GM12878 (cell line): Measurements from ENCODE around the gene MPV17.
"Not testable (repeated sequence)": the region's sequence is repeated elsewhere in the genome, so short reads cannot be mapped to it uniquely, and the experiment has no call there.

Experiments used
- CTCF ChIP-seq, 3 experiments: IDR thresholded peaks in 2 of 3; conservative IDR thresholded peaks in 1 of 3; 2 replicates each; pipeline ENCODE4 v1.5.1; 2011; ENCODE audit warnings: low read depth in 3 of 3, low read length in 3 of 3, mild to moderate bottlenecking in 3 of 3, control low read depth in 2 of 3, moderate library complexity in 2 of 3, inconsistent platforms in 1 of 3, mixed read lengths in 1 of 3; ENCODE audit not compliant: control insufficient read depth in 2 of 3, insufficient read depth in 1 of 3; ENCODE audit errors: extremely low read depth in 1 of 3
- EP300 ChIP-seq, 2 experiments: fragments of 150-350 bp in 1 of 2; IDR thresholded peaks; 2 replicates each; pipeline ENCODE4 v1.6.1; 2011 to 2012; ENCODE audit warnings: low read depth in 2 of 2, low read length in 2 of 2, borderline replicate concordance in 1 of 2, improper control_type of control experiment in 1 of 2, inconsistent platforms in 1 of 2; ENCODE audit not compliant: control insufficient read depth in 1 of 2
- MAX ChIP-seq: IDR thresholded peaks from 2 replicates; pipeline ENCODE4 v1.6.1; 2012; ENCODE audit warnings: low read depth, low read length, improper control_type of control experiment
- POLR2A ChIP-seq: IDR thresholded peaks from 2 replicates; pipeline ENCODE4 v1.6.1; 2011; ENCODE audit warnings: low read depth, mild to moderate bottlenecking, low read length
- SIN3A ChIP-seq: IDR thresholded peaks from 2 replicates; pipeline ENCODE4 v1.6.1; 2012; ENCODE audit warnings: low read depth, low read length, improper control_type of control experiment
- STAT1 ChIP-seq: fragments of 450-650 bp; conservative IDR thresholded peaks from 2 replicates; pipeline ENCODE4 v1.6.1; 2014; ENCODE audit warnings: antibody characterized with exemption, mild to moderate bottlenecking
- SUZ12 ChIP-seq: fragments of 200-600 bp; sonication (generic); IDR thresholded peaks from one replicate; pipeline ENCODE4 v1.6.1; 2018; ENCODE audit warnings: antibody characterized with exemption, mild to moderate bottlenecking; ENCODE audit not compliant: unreplicated experiment
- TF ChIP-seq, protein P1 (sequence below): fragments of 450-650 bp; formaldehyde crosslinking; IDR thresholded peaks from 2 replicates; pipeline ENCODE4 v1.5.0; 2022; ENCODE audit warnings: mild to moderate bottlenecking, missing genetic modification characterization

DNA sequence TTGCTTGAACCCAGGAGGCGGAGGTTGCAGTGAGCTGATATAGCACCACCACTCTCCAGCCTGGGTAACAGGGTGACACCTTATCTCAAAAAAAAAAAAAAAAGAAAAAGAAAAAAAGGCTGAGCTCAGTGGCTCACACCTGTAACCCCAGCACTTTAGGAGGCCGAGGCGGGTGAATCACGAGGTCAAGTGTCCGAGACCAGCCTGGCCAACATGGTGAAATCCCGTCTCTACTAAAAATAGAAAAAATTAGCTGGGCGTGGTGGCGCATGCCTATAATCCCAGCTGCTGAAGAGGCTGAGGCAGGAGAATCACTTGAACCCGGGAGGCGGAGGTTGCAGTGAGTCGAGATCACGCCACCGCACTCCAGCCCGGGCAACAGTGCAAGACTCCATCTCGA is 3.1 kb downstream of the MPV17 start:
- not testable (repeated sequence) for TF ChIP-seq EP300 (IDR thresholded peaks at IDR 0.05; ENCODE audit: borderline replicate concordance in 1 of 2, control insufficient read depth in 1 of 2, low read depth in 2 of 2, low read length in 2 of 2); SUZ12; CTCF (IDR thresholded peaks at IDR 0.05 in 2 of 3, conservative IDR thresholded peaks at IDR 0.05 in 1 of 3; ENCODE audit: control insufficient read depth in 2 of 3, extremely low read depth in 1 of 3, insufficient read depth in 1 of 3, low read depth in 3 of 3, low read length in 3 of 3); POLR2A; MAX; SIN3A; STAT1
- TF ChIP-seq, protein P1, sequence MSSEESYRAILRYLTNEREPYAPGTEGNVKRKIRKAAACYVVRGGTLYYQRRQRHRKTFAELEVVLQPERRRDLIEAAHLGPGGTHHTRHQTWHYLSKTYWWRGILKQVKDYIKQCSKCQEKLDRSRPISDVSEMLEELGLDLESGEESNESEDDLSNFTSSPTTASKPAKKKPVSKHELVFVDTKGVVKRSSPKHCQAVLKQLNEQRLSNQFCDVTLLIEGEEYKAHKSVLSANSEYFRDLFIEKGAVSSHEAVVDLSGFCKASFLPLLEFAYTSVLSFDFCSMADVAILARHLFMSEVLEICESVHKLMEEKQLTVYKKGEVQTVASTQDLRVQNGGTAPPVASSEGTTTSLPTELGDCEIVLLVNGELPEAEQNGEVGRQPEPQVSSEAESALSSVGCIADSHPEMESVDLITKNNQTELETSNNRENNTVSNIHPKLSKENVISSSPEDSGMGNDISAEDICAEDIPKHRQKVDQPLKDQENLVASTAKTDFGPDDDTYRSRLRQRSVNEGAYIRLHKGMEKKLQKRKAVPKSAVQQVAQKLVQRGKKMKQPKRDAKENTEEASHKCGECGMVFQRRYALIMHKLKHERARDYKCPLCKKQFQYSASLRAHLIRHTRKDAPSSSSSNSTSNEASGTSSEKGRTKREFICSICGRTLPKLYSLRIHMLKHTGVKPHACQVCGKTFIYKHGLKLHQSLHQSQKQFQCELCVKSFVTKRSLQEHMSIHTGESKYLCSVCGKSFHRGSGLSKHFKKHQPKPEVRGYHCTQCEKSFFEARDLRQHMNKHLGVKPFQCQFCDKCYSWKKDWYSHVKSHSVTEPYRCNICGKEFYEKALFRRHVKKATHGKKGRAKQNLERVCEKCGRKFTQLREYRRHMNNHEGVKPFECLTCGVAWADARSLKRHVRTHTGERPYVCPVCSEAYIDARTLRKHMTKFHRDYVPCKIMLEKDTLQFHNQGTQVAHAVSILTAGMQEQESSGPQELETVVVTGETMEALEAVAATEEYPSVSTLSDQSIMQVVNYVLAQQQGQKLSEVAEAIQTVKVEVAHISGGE: not testable (repeated sequence)
